Endothelial cell of umbilical vein (primary cell): ENCODE measurements around the gene CHN1. TPM values are rescaled to one million over a fixed set of nuclear protein-coding genes. Genes with fewer than 3 reads are reported as not detected.

Experiments used
- BruUV-seq: library from RNA; stranded (reverse); fragments of 400-500 nt; replicated peaks from 2 replicates; lab custom pipeline; 2021; lab: Mats Ljungman, UMichigan
- CTCF ChIA-PET: fragments of 300-600, 350-600 bp; sonication (Branson Sonifier 250); formaldehyde crosslinking; loops from one replicate; lab custom pipeline; 2021; ENCODE audit warnings: antibody characterized with exemption, inconsistent platforms; lab: Charles Lee
- POLR2A ChIA-PET: fragments of 300-600, 350-600 bp; sonication (Branson Sonifier 250); formaldehyde crosslinking; loops from one replicate; lab custom pipeline; 2021; ENCODE audit warnings: antibody characterized with exemption, inconsistent platforms; lab: Charles Lee
- DNase-seq: peaks from one replicate; pipeline ENCODE4 v3.0.0-alpha.2; 2011; ENCODE audit warnings: low read depth, low spot score
- FAIRE-seq: peaks from 2 replicates; lab custom pipeline; 2011; peaks lifted over from hg19 to GRCh38; lab: Jason Lieb, UNC
- H2AFZ ChIP-seq: 2 replicates; pipeline ENCODE4 v1.6.0; 2012; ENCODE audit warnings: low read depth, low read length, control low read depth, inconsistent platforms
- H3K27ac ChIP-seq: 2 replicates; pipeline ENCODE4 v1.5.1; 2011; ENCODE audit warnings: low read depth, mild to moderate bottlenecking, control low read depth, low read length, moderate library complexity; ENCODE audit not compliant: insufficient read depth
- H3K27me3 ChIP-seq, 2 experiments: 2 replicates each; pipeline versions ENCODE4 v1.6.0 to v1.6.1; 2011; ENCODE audit warnings: low read length in 2 of 2, mixed read lengths in 1 of 2; ENCODE audit not compliant: control insufficient read depth in 2 of 2, insufficient read depth in 2 of 2
- H3K36me3 ChIP-seq, 2 experiments: 2 replicates in 1 of 2; 3 replicates in 1 of 2; pipeline ENCODE4 v1.5.1; 2011; ENCODE audit warnings: low read length in 2 of 2, mild to moderate bottlenecking in 1 of 2, moderate library complexity in 1 of 2; ENCODE audit not compliant: control insufficient read depth in 2 of 2, insufficient read depth in 2 of 2; ENCODE audit errors: extremely low read depth in 1 of 2
- H3K4me1 ChIP-seq: 3 replicates; pipeline ENCODE4 v1.5.1; 2011; ENCODE audit warnings: mild to moderate bottlenecking, low read length; ENCODE audit not compliant: control insufficient read depth, insufficient read depth; ENCODE audit errors: extremely low read depth
- H3K4me2 ChIP-seq: 2 replicates; pipeline ENCODE4 v1.6.1; 2011; ENCODE audit warnings: low read length, control low read depth, mixed read lengths; ENCODE audit not compliant: insufficient read depth
- H3K4me3 ChIP-seq, 3 experiments: fragments of 200-600 bp in 1 of 3; sonication (generic), shearing (Covaris generic) in 1 of 3; replicated peaks in 1 of 3; 2 replicates each; pipeline ENCODE4 v1.5.1; 2011 to 2016; ENCODE audit warnings: control low read depth in 3 of 3, low read length in 3 of 3, mild to moderate bottlenecking in 2 of 3, inconsistent platforms in 1 of 3, low read depth in 1 of 3, moderate library complexity in 1 of 3; ENCODE audit not compliant: insufficient read depth in 1 of 3
- H3K79me2 ChIP-seq: 2 replicates; pipeline ENCODE4 v1.6.0; 2012; ENCODE audit warnings: low read length, inconsistent platforms; ENCODE audit not compliant: control insufficient read depth, insufficient read depth
- H3K9ac ChIP-seq: replicated peaks from 2 replicates; pipeline ENCODE3; 2011; ENCODE audit warnings: low read length, control low read depth; ENCODE audit not compliant: insufficient read depth; ENCODE audit errors: extremely low read depth
- H3K9me1 ChIP-seq: replicated peaks from 3 replicates; pipeline ENCODE4 v1.6.0; 2011; ENCODE audit warnings: mild to moderate bottlenecking, low read length; ENCODE audit not compliant: control insufficient read depth, insufficient read depth; ENCODE audit errors: extremely low read depth
- H3K9me3 ChIP-seq: replicated peaks from 2 replicates; pipeline ENCODE4 v1.5.1; 2012; ENCODE audit warnings: low read length, inconsistent platforms; ENCODE audit not compliant: control insufficient read depth, insufficient read depth
- H4K20me1 ChIP-seq: replicated peaks from 2 replicates; pipeline ENCODE3; 2011; ENCODE audit warnings: mild to moderate bottlenecking, low read length; ENCODE audit not compliant: control insufficient read depth, insufficient read depth; ENCODE audit errors: extremely low read depth
- EZH2 ChIP-seq: IDR thresholded peaks from 2 replicates; pipeline ENCODE4 v1.6.1; 2012; ENCODE audit warnings: borderline replicate concordance, low read depth, mild to moderate bottlenecking, moderate library complexity, low read length, inconsistent platforms; ENCODE audit not compliant: severe bottlenecking
- FOS ChIP-seq: IDR thresholded peaks from 2 replicates; pipeline ENCODE4 v1.6.1; 2011; ENCODE audit warnings: mild to moderate bottlenecking, low read length, moderate library complexity, borderline replicate concordance; ENCODE audit not compliant: insufficient read depth
- GATA2 ChIP-seq: IDR thresholded peaks from 2 replicates; pipeline ENCODE4 v1.7.0; 2011; ENCODE audit warnings: low read depth, mild to moderate bottlenecking, moderate library complexity, mixed read lengths, low read length; ENCODE audit not compliant: insufficient read length, insufficient read depth
- JUN ChIP-seq: IDR thresholded peaks from 2 replicates; pipeline ENCODE4 v1.6.1; 2011; ENCODE audit warnings: borderline replicate concordance, low read depth; ENCODE audit not compliant: insufficient read length, insufficient read depth
- MYC ChIP-seq: IDR thresholded peaks from one replicate; pipeline ENCODE4 v1.6.1; 2011; ENCODE audit warnings: mild to moderate bottlenecking, low read depth, low read length
- POLR2A ChIP-seq: IDR thresholded peaks from 2 replicates; pipeline ENCODE4 v1.6.1; 2012; ENCODE audit warnings: low read depth, mild to moderate bottlenecking, control low read depth, low read length
- POLR2AphosphoS5 ChIP-seq: IDR thresholded peaks from 2 replicates; pipeline ENCODE4 v1.6.1; 2012; ENCODE audit warnings: low read depth, mild to moderate bottlenecking, control low read depth, low read length, moderate library complexity; ENCODE audit not compliant: insufficient read depth
- dilution Hi-C: fragments of 300-500 bp; cut with MboI; formaldehyde crosslinking; loops from one replicate; pipeline ENCODE4 v1.15.0; 2019; ENCODE audit warnings: low sequenced_read_pairs; ENCODE audit not compliant: extremely low pct_ligation_motif_present
- intact Hi-C: fragments of 100-400 bp; cut with micrococcal nuclease; formaldehyde crosslinking; loops from one replicate; pipeline ENCODE4 v1.10.0; 2022
- polyA plus RNA-seq, 4 experiments: library from polyadenylated mRNA; depleted of rRNA in 3 of 4; stranded (reverse) in 3 of 4; unstranded in 1 of 4; fragments of >200 nt; gene quantifications; 2 replicates each; pipeline versions ENCODE4 v1.2.1 to v1.2.3, GENCODE V29; 2011 to 2012; ENCODE audit warnings: missing spikeins in 1 of 4
- total RNA-seq: library from RNA; stranded (reverse); gene quantifications from 2 replicates; pipeline ENCODE4 v1.2.3, GENCODE V29; 2021
- TF ChIP-seq, protein P1 (sequence below): IDR thresholded peaks from 2 replicates; pipeline ENCODE4 v1.6.1; 2011; ENCODE audit not compliant: insufficient read depth, insufficient read length
- TF ChIP-seq, protein P2 (sequence below), 2 donors: IDR thresholded peaks; 1 replicate in 1 of 2; 2 replicates in 1 of 2; pipeline ENCODE4 v1.5.1; 2011; ENCODE audit warnings: low read length in 2 of 2, mild to moderate bottlenecking in 2 of 2, moderate library complexity in 2 of 2, control low read depth in 1 of 2, inconsistent platforms in 1 of 2, low read depth in 1 of 2; ENCODE audit not compliant: insufficient read depth in 1 of 2; ENCODE audit errors: extremely low read depth in 1 of 2

CHN1 gene
- total and polyA plus RNA-seq, 2 donors (not counting 3 experiments of a cell fraction or from before 2014, with no cell fraction given), result 23.3 to 24.9 TPM

DNA sequence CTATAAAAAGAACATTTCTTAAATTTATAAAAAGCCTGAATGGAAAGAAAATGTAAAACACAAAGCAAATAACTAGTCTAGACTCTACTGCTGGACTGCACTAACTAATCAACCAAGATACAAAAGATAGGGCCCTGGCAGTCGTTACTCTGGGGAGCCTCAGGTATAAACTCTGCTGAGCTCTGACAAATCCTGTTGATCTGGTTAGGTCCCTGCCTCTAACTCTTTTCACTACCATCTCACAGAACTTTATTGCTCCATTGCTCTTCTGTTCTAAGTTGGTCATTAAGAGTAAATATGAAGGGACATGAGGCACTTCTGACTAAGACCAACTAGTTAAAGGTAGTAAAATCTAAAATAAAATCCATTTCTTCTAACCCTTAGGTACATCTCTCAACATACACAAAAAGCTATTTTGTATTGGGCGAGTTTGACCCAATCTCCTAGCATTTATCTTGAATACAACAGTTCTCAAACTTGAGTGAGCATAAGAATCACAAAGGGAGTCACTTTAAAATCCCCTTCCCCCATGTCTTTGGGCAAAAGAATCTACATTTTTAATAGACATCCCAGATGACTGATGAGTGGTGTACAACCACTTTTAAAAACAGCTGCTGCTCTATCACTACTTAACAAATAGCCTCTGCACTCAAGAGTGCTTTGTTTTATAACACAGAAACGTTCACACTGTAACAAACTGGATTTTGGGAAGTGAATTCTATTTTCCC, 2.5 kb downstream of the CHN1 start:
- no peak overlapping the region for H3K27ac ChIP-seq
- H3K9me3 ChIP-seq, result no peaks in the 10 kb centered on the region
- POLR2A ChIA-PET, result no interaction called here
- H3K9me1 ChIP-seq, result no peaks in the 10 kb centered on the region
- peaks cover 7% of the 10 kb centered on the region for H3K79me2 ChIP-seq
- H2AFZ ChIP-seq, result no peak overlapping the region
- H4K20me1 ChIP-seq, result no peaks in the 10 kb centered on the region
- CTCF ChIA-PET, result interaction anchor here (0.7 to 3.2 kb wide), 6 partner anchors 13 to 303 kb away, joined by 3 to 35 read pairs (median 4); no protein-coding TSS in a partner anchor
- no peak overlapping the region for H3K4me3 ChIP-seq
- dilution Hi-C loops (no loop called here), intact Hi-C loops (loop anchor here (10.0 kb wide), 1 partner anchor 408 kb away; the partner anchor contains the start of gene WIPF1)
- no TSS peak for BruUV-seq
- TF ChIP-seq POLR2AphosphoS5, result no peak
- TF ChIP-seq, protein P1, sequence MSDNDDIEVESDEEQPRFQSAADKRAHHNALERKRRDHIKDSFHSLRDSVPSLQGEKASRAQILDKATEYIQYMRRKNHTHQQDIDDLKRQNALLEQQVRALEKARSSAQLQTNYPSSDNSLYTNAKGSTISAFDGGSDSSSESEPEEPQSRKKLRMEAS, result no peak
- no peak for TF ChIP-seq GATA2
- no peak for TF ChIP-seq FOS
- no peak for TF ChIP-seq POLR2A
- TF ChIP-seq EZH2, result no peak
- TF ChIP-seq JUN, result no peak
- TF ChIP-seq, protein P2, sequence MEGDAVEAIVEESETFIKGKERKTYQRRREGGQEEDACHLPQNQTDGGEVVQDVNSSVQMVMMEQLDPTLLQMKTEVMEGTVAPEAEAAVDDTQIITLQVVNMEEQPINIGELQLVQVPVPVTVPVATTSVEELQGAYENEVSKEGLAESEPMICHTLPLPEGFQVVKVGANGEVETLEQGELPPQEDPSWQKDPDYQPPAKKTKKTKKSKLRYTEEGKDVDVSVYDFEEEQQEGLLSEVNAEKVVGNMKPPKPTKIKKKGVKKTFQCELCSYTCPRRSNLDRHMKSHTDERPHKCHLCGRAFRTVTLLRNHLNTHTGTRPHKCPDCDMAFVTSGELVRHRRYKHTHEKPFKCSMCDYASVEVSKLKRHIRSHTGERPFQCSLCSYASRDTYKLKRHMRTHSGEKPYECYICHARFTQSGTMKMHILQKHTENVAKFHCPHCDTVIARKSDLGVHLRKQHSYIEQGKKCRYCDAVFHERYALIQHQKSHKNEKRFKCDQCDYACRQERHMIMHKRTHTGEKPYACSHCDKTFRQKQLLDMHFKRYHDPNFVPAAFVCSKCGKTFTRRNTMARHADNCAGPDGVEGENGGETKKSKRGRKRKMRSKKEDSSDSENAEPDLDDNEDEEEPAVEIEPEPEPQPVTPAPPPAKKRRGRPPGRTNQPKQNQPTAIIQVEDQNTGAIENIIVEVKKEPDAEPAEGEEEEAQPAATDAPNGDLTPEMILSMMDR (IDR thresholded peaks at IDR 0.05; ENCODE audit: extremely low read depth in 1 of 2, insufficient read depth in 1 of 2, low read depth in 1 of 2, low read length in 2 of 2), result no peak
- no peak for TF ChIP-seq MYC
- FAIRE-seq (no peak), DNase-seq (no peak)
- peaks cover 0 to 1% of the 10 kb centered on the region in 2 experiments for H3K27me3 ChIP-seq
- H3K4me1 ChIP-seq, result peaks cover 28% of the 10 kb centered on the region
- no peak overlapping the region for H3K9ac ChIP-seq
- no peak overlapping the region for H3K4me2 ChIP-seq
- H3K36me3 ChIP-seq, result no peaks in the 10 kb centered on the region
